ENCODE measurements around the gene PRTFDC1.
A peak's percentile ranks its signal among the peaks of the same experiment; 100 is the strongest.
"Not testable (repeated sequence)": the region's sequence is repeated elsewhere in the genome, so short reads cannot be mapped to it uniquely, and the experiment has no call there.

PRTFDC1 gene

DNA sequence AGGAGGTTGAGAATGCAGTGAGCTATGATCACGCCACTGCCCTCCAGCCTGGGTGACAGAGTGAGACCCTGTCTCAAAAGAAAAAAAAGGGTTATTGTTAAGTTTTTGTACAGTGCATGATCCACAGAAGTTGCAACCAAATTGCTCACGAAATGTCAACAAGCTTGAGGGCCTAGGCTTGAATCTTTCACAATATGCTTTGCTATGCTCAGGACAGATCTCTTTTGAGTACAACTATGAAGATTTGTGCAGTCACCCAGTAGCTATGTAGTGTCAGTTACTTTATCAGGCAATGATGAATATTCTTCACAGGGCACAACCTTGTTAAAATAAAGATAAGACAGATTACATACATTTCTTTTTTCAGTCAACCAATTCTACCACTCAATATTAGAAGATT lies 109.2 kb downstream of the PRTFDC1 start:
- no peak for DNase-seq (ENCODE audit: low spot score)

DNA sequence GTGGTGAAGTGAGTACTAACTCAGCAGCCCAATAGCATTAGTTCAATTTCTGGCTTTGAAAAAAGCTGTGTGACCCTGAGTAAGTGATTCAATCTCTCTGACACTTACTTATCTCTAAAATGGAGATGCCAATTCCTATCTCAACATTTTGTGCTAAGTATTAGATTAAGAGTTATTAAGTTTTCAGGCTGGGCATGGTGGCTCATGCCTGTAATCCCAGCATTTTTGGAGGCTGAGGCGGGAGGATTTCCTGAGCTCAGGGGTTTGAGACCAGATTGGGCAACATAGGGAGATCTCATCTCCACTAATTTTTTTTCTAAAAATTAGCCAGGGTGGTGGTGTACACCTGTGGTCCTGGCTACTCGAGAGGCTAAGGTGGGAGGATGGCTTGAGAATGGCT lies 109.5 kb downstream of the PRTFDC1 start:
- no peak for DNase-seq (ENCODE audit: low spot score)

DNA sequence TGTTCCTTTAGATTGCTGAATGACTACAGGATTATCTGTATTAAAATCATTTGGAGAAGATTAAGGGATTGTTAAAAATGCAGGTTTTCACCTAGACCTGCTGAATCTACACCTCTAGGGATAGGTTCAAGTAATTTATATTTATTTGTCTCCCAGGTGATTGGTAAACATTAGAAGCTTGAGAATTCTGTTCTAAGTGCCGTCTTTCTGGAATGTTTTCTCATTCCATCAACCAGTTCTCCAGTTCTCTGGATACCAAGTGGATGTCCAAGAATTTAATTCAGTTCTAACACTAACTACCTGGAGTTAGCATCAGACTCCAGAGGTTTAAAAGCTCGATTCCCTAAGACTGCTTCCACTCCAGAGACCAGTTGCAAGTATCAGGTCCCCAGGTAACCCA lies 110.9 kb downstream of the PRTFDC1 start:
- DNase-seq (ENCODE audit: low spot score) = no peak

DNA sequence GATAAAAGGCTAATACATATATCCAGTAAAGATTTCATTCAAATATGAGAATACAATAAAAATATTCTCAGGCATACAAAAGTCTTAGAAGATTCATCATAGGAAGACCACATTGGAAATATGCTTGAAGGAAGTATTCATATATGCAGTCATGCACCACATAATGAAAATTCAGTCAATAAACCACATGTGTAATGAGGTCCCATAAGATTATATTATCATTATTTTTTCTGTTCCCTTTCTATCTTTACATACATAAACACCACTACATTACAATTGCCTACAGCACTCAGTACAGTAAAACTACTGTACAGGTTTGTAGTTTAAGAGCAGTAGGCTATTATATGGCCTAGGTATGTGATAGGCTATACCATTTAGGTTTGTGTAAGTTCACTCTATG lies 111.6 kb downstream of the PRTFDC1 start:
- no peak for DNase-seq (ENCODE audit: low spot score)

DNA sequence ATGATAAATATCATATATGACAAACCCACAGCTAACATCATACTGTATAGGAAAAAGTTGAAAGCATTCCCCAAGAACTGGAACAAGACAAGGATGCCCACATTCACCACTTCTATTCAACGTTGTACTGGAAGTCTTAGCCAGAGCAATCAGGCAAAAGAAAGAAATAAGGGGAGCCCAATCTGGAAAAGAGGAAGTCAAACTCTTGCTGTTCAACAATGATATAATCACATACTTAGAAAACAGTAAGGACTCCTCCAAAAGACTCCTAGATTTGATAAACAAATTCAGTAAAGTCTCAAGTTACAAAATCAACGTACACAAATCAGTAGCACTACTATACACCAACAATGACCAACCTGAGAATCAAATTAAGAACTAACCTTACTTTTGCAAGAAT lies 114.6 kb downstream of the PRTFDC1 start:
- not testable (repeated sequence) for DNase-seq (ENCODE audit: low spot score)

DNA sequence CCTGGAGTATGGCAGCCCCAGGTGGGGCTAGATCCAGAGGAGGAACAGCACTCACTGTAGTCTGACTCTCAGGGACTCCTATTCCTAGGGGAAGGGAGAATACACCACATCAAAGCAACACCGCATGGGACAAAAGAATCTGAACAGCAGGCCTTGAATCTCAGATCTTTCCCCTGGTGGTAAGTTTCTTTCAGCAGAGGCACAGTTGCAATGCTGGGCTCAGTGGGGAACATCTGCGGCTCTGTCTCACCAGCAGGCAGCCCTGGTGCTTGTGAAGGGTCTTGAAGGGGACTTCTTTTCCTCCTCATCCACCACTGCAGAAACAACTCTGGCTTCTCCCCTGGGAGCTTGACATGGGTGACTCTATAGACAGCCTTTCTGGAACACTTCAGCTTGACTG lies 117.5 kb downstream of the PRTFDC1 start:
- DNase-seq (ENCODE audit: low spot score) = no peak

DNA sequence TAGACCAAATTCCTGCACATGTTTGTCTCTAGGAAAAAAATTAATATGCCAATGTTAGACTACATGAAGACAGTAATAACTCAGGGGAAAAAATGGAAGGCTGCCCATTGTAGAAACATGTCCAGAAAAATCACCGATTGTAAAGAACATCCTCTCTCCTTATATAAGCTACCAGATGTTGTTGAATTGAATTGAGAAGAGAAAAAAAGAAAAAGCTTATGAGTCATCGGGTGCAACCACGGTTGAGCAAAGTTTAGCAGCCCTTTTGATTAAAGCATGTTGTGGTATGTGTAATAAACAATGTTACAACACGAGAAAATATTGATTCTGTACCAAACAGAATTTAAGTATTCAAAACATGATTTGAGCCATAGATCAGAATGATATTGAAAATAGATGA lies 126.4 kb downstream of the PRTFDC1 start:
- DNase-seq (ENCODE audit: low spot score) = no peak

DNA sequence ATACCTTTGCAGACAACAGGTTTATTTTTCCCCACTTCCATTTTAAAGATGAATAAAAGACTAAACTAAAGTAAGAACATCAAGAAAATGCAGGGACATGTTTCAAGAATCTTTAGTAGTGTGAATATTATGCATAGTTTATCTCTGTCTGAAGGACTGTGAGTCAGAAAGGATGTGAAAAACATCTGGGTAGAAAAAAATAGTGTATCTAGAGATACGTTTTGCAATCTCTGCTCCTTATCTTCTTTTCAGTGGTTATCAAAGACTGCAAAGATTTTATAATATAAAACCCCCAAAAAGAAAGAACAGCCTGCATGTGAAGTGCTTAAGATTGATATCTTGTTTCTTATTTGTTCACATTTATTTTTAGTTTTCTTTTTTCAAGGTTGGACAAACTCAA lies 126.9 kb downstream of the PRTFDC1 start:
- no peak for DNase-seq (ENCODE audit: low spot score)

DNA sequence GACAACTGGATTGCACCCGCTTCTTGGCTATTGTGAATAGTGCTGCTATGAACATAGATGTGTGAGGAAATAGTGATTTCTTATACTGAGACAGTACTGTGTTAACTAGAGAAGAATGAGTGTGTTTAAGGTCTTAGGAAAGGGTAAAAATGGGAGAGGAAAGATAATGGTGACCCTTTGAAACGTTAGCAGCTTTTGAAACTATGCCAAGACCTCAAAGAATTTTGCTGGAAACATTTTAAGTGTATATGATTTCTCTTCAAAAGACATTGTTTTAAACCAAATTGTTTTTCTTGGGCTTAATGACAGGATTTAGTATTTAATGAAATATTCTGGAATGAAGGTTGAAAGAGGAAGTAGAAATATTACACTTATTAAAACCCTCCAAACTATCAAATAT lies 127.9 kb downstream of the PRTFDC1 start:
- DNase-seq (ENCODE audit: low spot score) = no peak

DNA sequence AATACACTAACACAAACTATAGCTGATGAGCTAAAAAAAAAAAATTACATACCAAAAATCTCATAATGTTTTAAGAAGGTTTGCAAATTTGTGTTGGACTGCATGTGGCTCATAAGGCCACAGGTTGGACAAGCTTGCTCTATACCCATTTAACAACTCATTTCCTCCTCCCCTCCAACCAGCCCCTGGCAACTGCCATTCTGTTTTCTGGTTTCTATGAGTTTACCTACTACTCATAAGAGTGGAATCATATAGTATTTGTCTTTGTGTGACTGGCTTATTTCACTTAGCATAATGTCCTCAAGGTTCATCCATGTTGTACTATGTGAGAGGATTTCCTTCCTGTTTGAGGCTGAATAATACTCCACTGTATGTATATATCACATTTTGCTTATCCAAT lies 128.3 kb downstream of the PRTFDC1 start:
- no peak for DNase-seq (ENCODE audit: low spot score)

DNA sequence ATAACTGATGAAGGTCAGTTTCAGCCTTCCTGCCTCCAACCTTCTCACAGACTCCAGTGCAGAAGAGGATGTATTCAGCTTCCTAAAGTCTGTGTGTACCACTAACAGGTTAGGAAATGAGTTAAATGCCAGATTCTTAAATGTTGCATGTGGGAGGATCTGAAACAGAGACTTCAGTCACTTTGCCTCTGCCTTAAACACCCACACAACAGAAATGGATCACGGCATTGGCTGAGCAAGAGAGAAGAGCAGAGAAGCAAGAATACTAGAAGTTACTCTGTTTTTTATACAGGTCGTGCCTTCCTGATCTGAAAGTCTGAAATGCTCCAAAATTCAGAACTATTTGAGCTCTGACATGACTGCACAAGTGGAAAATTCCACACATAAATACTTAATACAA lies 129.8 kb downstream of the PRTFDC1 start:
- DNase-seq (ENCODE audit: low spot score) = no peak

DNA sequence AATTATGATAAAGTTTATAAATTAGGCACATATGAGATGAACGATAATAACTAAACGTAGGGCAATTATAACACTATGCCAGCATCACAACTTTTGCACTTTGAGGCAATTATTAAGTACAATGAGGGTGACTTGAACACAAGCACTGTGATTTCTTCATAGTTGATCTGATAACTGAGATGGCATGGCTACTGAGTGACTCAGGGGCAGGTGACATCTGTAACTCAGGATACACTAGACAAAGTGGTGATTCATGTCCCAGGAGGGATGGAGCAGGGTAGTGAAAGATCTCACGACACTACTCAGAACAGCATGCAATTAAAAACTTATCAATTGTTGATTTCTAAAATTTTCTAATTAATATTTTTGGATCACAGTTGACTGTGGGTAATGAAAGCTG lies 130.4 kb downstream of the PRTFDC1 start:
- DNase-seq (ENCODE audit: low spot score) = no peak

DNA sequence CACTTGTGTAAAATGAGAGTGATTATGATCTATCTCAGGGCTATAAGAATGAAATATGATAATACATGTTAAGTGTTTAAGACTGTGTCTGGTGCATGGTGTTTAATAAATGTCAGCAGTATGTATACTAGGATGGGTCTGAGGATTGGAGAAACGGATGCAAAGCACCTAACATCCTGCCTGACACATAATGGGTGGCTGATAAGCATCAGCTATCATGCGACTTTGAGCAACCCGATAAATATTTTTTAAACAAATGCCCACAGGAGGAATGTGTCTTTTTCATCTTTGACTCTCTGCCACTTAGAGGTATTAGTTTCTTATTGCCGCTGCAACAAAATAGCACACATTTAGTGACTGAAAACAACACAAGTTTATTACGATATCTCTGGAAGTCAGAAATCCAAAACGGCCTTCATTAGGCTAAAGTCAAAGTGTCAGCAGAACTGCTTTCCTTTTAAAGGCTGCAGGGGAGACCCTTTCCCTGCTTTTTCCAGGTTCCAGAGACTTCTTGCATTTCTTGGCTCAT lies 135.5 kb downstream of the PRTFDC1 start:
- no peak for DNase-seq (ENCODE audit: low spot score)

DNA sequence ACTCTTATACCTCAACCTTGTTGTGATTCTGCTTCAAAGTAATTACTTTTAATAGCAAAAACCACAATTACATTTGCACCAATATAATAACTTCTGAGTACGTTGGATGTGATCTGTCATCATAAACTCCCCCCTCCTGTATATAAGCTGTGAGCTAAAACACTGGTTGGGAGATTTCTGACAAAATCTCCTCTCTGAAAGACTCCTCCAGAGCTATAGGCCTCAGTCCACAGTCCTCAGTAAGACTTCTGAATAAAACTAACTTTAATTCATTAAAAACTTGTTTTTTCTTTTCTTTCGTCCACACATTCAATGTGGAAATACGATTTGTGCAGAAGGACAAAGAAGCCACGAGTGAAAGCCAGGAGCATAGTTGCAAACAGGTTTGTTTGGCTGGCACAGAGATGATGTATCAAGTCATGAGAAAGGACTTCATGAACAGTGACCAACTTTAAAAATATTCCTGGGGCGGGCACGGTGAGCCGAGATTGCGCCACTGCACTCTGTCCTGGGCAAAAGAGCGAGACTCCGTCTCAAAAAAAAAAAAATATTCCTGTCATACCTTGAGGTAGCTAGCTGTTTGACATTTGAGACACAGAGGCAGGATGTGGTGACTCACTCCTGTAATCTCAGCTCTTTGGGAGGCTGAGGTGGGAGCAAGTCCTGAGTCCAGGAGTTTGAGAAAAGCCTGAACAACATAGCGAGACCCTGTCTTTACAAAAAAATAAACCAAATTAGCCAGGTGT lies 137.7 kb downstream of the PRTFDC1 start:
- DNase-seq (ENCODE audit: low spot score) = no peak

DNA sequence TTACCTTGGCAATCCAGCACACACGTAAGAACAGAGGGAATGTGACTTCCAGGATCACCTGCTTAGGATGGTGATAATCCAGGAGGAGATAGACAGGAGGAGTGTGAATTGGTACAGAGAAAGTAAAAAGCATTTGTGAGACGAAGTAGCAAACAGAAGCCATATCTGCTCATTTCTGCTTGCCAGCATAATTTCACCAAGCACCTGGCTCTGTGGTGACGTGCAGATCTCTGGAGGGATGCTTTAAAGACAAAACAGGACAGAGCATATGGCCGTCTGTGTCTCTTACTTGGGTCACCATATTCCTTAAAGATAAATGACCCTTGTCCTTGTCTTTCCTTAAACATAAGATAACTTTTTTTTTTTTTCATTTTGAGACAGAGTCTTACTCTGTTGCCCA lies 138.6 kb downstream of the PRTFDC1 start:
- peak; percentile 73 for DNase-seq (ENCODE audit: low spot score)

DNA sequence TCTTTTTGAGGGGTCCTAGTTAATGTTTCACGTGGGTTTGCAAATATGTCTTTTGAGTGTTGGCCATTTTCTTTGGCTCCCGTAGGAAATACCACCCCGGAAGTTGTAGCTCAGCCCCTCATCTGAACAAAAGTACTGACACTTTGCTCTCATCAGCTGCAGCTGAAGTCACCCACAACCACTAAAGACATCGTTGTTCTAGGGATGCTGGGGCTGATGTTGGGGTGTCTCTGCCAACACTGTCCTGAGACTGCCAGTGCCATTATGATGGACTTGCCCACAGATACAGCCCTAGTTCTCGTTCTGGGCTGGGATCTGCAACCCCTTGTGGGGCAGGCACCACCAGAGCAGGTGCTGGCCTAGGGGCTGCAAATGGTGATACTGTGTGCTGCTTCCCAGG lies 146.1 kb downstream of the PRTFDC1 start:
- no peak for DNase-seq (ENCODE audit: low spot score)

DNA sequence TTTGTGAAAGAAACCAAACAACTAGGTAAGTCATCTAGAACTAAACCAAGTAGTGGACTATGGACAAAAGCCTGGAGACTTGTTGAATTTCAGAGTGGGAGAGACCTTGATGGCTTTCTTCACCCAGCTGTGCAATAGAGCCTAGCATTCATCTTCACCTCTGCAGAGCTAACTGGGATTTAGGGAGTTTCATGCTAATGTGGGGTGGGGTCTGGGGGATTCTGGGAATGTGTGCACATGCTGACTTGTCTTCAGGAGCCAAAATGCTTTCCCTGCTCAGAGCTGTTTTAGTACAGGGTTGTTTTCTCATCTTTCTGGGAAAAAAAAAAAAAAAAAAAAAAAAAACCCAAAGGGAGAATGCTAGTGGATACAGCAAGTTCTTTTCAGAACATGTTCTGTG lies 147.4 kb downstream of the PRTFDC1 start:
- DNase-seq (ENCODE audit: low spot score) = no peak

DNA sequence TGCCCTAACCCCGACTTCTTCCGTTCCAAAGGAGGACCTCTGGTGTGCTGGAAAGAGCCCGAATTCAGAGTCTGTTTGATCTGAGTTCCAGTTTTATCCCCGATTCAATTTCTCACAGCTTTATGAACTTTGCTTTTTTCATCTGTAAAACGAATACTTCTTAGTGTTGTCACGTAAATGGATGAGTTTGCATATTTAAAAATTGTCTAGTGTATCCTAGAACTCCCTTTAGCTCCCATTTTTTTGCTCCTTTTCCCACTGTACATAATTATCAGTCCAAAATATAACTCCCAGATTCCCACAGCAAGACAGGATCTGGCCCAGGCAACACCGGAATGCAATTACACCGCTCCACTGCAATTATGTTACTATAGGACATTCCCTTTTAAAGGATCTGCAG lies 148.0 kb downstream of the PRTFDC1 start:
- DNase-seq (ENCODE audit: low spot score) = no peak

DNA sequence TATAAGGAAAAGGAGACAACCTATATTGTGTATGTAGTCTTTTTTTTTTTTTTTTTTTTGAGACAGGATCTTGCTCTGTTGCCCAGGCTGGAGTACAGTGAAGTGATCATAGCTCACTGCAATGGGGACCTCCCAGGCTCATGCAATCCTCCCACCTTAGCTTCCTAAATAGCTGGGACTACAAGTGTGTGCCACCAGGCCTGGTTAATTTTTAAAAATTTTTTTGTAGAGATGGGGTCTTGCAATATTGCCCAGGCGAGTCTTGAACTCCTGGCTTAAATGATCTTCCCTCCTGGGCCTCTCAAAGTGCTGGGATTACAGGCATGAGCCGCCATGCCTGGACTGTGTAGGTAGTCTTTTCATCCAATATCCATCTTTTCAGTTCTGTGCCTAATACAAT lies 150.0 kb downstream of the PRTFDC1 start:
- DNase-seq (ENCODE audit: low spot score) = no peak

DNA sequence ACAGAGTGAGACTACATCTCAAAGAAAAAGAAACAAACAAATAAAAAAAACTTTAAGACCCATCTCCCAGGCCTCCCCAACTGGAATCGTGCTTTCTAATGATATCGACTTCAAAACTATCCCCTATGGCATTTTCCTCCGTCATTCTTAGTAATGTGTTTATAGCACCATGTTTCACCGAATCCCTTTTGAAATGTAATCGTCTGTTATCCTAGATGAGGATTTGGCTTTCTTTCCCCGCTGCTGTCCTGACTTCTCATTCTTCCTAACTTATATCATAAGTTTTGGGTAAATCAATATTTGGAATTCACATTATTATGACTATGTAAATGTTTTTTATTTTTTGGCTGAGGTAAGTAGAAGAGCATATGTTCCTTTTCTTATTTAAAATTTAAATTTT lies 151.5 kb downstream of the PRTFDC1 start:
- DNase-seq (ENCODE audit: low spot score) = no peak

Measured in cerebellar cortex (tissue), 1 donor.